ENCODE results near the gene RAB32.

DNA sequence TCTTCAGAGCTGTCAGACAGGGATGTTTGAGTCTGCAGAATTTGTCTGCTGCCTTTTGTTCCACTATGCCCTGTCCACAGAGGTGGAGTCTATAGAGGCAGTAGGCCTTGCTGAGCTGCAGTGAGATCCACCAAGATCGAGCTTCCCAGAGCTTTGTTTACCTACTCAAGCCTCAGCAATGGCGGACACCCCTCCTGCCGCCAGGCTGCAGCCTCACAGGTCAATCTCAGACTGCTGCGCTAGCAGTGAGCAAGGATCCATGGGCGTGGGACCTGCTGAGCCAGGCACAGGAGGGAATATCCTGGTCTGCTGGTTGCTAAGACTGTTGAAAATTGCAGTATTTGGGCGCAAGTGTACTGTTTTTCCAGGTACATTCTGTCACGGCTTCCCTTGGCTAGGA is 28.4 kb upstream of the RAB32 start:
- TF ChIP-seq CTCF (conservative IDR thresholded peaks at IDR 0.05 in 1 of 2, IDR thresholded peaks at IDR 0.05 in 1 of 2; ENCODE audit: low read depth in 1 of 2, low read length in 2 of 2), result no peak
- no peak for TF ChIP-seq EZH2 (IDR thresholded peaks at IDR 0.05; ENCODE audit: low read length, missing control alignments)

Measured in fibroblast of lung (primary cell).